ENCODE results near the gene CNOT11. TPM values are rescaled to one million over a fixed set of nuclear protein-coding genes. Genes with fewer than 3 reads are reported as not detected.

The CNOT11 gene
- total and polyA plus RNA-seq, 2 of the 13 experiments (the other 11 are each of a cell fraction or from before 2014, with no cell fraction given): 114 to 209 TPM

DNA sequence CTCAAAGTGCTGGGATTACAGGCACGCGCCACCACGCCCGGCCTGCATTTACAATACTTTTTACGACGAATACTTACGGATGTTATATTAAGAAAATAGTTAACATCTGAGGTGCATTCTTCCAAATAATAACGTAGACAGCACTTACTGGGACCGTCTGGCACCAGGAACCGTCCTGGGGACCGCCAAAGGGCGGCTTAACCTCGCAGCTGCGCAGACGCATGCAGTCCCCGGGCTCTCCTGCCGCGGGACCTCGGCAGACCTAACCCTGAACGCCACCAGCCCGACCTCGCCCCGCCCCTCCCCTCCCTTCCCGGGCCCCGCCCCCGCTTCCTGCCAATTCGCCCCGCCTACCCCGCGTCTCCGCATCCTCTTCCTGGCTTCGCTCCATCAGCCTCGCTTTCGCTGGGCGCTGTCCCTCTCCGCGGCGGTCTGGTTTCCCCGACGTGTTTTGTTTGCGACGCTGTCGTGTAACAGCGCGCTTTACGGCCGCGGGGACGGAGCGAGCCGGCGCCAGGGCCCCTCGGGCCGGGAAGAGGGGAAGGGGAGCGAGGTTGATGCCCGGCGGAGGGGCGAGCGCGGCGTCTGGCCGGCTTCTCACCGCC is at the start of gene CNOT11 (continued):
- TF ChIP-seq ISL2 (CRISPR knock-in tag; IDR thresholded peaks at IDR 0.05) (peak; percentile 5; the same call in 1 of the 2 replicates), GABPB1 (CRISPR knock-in tag; IDR thresholded peaks at IDR 0.05) (peak; percentile 88), SRF (IDR thresholded peaks at IDR 0.05; ENCODE audit: low read depth, low read length) (no peak), NFRKB (IDR thresholded peaks at IDR 0.05) (no peak), KAT7 (CRISPR knock-in tag; IDR thresholded peaks at IDR 0.05; ENCODE audit: borderline replicate concordance) (peak; percentile 86; the same call in 1 of the 2 replicates), SOX5 (CRISPR knock-in tag; IDR thresholded peaks at IDR 0.05; ENCODE audit: borderline replicate concordance) (peak; percentile 42; the same call in 1 of the 2 replicates), ZNF543 (CRISPR knock-in tag; IDR thresholded peaks at IDR 0.05) (peak; percentile 81), ZNF180 (CRISPR knock-in tag; IDR thresholded peaks at IDR 0.05; ENCODE audit: borderline replicate concordance, low read depth) (no peak), ZNF672 (CRISPR knock-in tag; IDR thresholded peaks at IDR 0.05) (no peak), TOPORS (CRISPR knock-in tag; IDR thresholded peaks at IDR 0.05) (peak; percentile 57; the same call in 1 of the 2 replicates), ISX (CRISPR knock-in tag; conservative IDR thresholded peaks at IDR 0.05) (peak; percentile 34; the same call in 1 of the 2 replicates), FOSL2 (CRISPR knock-in tag; IDR thresholded peaks at IDR 0.05) (peak; percentile 63)
- TF ChIP-seq, protein P1, sequence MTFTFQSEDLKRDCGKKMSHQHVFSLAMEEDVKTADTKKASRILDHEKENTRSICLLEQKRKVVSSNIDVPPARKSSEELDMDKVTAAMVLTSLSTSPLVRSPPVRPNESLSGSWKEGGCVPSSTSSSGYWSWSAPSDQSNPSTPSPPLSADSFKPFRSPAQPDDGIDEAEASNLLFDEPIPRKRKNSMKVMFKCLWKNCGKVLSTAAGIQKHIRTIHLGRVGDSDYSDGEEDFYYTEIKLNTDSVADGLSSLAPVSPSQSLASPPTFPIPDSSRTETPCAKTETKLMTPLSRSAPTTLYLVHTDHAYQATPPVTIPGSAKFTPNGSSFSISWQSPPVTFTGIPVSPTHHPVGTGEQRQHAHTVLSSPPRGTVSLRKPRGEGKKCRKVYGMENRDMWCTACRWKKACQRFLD (CRISPR knock-in tag; IDR thresholded peaks at IDR 0.05; ENCODE audit: borderline replicate concordance): peak; percentile 11; the same call in 1 of the 2 replicates
- TF ChIP-seq, protein P2, sequence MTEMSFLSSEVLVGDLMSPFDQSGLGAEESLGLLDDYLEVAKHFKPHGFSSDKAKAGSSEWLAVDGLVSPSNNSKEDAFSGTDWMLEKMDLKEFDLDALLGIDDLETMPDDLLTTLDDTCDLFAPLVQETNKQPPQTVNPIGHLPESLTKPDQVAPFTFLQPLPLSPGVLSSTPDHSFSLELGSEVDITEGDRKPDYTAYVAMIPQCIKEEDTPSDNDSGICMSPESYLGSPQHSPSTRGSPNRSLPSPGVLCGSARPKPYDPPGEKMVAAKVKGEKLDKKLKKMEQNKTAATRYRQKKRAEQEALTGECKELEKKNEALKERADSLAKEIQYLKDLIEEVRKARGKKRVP (CRISPR knock-in tag; IDR thresholded peaks at IDR 0.05): peak in 1 of 2 experiments; percentile 62; a peak in 1 of 4 replicates
- TF ChIP-seq, protein P3, sequence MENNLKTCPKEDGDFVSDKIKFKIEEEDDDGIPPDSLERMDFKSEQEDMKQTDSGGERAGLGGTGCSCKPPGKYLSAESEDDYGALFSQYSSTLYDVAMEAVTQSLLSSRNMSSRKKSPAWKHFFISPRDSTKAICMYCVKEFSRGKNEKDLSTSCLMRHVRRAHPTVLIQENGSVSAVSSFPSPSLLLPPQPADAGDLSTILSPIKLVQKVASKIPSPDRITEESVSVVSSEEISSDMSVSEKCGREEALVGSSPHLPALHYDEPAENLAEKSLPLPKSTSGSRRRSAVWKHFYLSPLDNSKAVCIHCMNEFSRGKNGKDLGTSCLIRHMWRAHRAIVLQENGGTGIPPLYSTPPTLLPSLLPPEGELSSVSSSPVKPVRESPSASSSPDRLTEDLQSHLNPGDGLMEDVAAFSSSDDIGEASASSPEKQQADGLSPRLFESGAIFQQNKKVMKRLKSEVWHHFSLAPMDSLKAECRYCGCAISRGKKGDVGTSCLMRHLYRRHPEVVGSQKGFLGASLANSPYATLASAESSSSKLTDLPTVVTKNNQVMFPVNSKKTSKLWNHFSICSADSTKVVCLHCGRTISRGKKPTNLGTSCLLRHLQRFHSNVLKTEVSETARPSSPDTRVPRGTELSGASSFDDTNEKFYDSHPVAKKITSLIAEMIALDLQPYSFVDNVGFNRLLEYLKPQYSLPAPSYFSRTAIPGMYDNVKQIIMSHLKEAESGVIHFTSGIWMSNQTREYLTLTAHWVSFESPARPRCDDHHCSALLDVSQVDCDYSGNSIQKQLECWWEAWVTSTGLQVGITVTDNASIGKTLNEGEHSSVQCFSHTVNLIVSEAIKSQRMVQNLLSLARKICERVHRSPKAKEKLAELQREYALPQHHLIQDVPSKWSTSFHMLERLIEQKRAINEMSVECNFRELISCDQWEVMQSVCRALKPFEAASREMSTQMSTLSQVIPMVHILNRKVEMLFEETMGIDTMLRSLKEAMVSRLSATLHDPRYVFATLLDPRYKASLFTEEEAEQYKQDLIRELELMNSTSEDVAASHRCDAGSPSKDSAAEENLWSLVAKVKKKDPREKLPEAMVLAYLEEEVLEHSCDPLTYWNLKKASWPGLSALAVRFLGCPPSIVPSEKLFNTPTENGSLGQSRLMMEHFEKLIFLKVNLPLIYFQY (CRISPR knock-in tag; IDR thresholded peaks at IDR 0.05; ENCODE audit: borderline replicate concordance): no peak
- TF ChIP-seq, protein P4, sequence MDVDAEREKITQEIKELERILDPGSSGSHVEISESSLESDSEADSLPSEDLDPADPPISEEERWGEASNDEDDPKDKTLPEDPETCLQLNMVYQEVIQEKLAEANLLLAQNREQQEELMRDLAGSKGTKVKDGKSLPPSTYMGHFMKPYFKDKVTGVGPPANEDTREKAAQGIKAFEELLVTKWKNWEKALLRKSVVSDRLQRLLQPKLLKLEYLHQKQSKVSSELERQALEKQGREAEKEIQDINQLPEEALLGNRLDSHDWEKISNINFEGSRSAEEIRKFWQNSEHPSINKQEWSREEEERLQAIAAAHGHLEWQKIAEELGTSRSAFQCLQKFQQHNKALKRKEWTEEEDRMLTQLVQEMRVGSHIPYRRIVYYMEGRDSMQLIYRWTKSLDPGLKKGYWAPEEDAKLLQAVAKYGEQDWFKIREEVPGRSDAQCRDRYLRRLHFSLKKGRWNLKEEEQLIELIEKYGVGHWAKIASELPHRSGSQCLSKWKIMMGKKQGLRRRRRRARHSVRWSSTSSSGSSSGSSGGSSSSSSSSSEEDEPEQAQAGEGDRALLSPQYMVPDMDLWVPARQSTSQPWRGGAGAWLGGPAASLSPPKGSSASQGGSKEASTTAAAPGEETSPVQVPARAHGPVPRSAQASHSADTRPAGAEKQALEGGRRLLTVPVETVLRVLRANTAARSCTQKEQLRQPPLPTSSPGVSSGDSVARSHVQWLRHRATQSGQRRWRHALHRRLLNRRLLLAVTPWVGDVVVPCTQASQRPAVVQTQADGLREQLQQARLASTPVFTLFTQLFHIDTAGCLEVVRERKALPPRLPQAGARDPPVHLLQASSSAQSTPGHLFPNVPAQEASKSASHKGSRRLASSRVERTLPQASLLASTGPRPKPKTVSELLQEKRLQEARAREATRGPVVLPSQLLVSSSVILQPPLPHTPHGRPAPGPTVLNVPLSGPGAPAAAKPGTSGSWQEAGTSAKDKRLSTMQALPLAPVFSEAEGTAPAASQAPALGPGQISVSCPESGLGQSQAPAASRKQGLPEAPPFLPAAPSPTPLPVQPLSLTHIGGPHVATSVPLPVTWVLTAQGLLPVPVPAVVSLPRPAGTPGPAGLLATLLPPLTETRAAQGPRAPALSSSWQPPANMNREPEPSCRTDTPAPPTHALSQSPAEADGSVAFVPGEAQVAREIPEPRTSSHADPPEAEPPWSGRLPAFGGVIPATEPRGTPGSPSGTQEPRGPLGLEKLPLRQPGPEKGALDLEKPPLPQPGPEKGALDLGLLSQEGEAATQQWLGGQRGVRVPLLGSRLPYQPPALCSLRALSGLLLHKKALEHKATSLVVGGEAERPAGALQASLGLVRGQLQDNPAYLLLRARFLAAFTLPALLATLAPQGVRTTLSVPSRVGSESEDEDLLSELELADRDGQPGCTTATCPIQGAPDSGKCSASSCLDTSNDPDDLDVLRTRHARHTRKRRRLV (CRISPR knock-in tag; IDR thresholded peaks at IDR 0.05): peak; percentile 54; the same call in 1 of the 2 replicates
- TF ChIP-seq, protein P5, sequence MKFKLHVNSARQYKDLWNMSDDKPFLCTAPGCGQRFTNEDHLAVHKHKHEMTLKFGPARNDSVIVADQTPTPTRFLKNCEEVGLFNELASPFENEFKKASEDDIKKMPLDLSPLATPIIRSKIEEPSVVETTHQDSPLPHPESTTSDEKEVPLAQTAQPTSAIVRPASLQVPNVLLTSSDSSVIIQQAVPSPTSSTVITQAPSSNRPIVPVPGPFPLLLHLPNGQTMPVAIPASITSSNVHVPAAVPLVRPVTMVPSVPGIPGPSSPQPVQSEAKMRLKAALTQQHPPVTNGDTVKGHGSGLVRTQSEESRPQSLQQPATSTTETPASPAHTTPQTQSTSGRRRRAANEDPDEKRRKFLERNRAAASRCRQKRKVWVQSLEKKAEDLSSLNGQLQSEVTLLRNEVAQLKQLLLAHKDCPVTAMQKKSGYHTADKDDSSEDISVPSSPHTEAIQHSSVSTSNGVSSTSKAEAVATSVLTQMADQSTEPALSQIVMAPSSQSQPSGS (CRISPR knock-in tag; IDR thresholded peaks at IDR 0.05): no peak; the same call in 1 of the 2 replicates

Data from HepG2 (cell line).